ENCODE results near the gene ADGRG1. TPM values are rescaled to one million over a fixed set of nuclear protein-coding genes. Genes with fewer than 3 reads are reported as not detected.

The ADGRG1 gene
- total RNA-seq, 1 donor from 2014 or later, result 116 TPM

- Mint-ChIP-seq H3K27ac (ENCODE audit: unreplicated experiment) (no peak overlapping the region), H3K4me1 (ENCODE audit: low read depth, unreplicated experiment) (peaks cover 3% of the 10 kb centered on the region), H3K4me3 (ENCODE audit: unreplicated experiment) (no peak overlapping the region), H3K9me3 (ENCODE audit: unreplicated experiment) (peaks cover 7% of the 10 kb centered on the region), H3K36me3 (ENCODE audit: unreplicated experiment) (no peaks in the 10 kb centered on the region), H3K27me3 (ENCODE audit: unreplicated experiment) (peaks cover 4% of the 10 kb centered on the region)
- DNase-seq, result no peak
- no peak for TF ChIP-seq CTCF (IDR thresholded peaks at IDR 0.05; ENCODE audit: partially characterized antibody, unreplicated experiment)
Observed at GRCh38 chr16:57672416-57672815, 44.0 kb downstream of the ADGRG1 start.

DNA sequence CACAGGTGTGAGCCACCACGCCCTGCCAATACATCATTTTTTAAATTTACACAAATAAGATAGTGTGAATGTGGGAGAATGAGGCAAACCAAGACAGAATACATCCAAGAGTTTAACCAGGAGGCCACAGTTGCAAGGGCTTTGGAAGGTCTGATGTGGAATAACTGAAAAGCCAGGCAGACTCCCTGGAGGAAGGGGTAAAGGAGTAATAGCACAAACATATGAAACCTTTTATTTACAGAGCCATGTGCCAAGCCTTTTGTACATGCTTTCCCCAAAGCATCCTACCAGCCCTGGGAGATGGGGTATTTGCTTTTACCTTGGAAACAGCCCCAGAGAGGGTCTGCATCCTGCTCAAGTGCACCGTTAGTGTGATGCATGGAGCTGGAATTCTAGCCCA, 44.4 kb downstream of the ADGRG1 start:
- Mint-ChIP-seq H3K4me3 (ENCODE audit: unreplicated experiment) (no peak overlapping the region), H3K27ac (ENCODE audit: unreplicated experiment) (no peak overlapping the region), H3K9me3 (ENCODE audit: unreplicated experiment) (peaks cover 7% of the 10 kb centered on the region), H3K4me1 (ENCODE audit: low read depth, unreplicated experiment) (peaks cover 3% of the 10 kb centered on the region), H3K27me3 (ENCODE audit: unreplicated experiment) (peaks cover 4% of the 10 kb centered on the region), H3K36me3 (ENCODE audit: unreplicated experiment) (no peaks in the 10 kb centered on the region)
- no peak for DNase-seq
- TF ChIP-seq CTCF (IDR thresholded peaks at IDR 0.05; ENCODE audit: partially characterized antibody, unreplicated experiment), result no peak

- no peak for TF ChIP-seq CTCF (IDR thresholded peaks at IDR 0.05; ENCODE audit: partially characterized antibody, unreplicated experiment)
- Mint-ChIP-seq H3K9me3 (ENCODE audit: unreplicated experiment) (peaks cover 8% of the 10 kb centered on the region), H3K27me3 (ENCODE audit: unreplicated experiment) (peaks cover 3% of the 10 kb centered on the region), H3K36me3 (ENCODE audit: unreplicated experiment) (no peaks in the 10 kb centered on the region), H3K4me3 (ENCODE audit: unreplicated experiment) (no peak overlapping the region), H3K27ac (ENCODE audit: unreplicated experiment) (no peak overlapping the region), H3K4me1 (ENCODE audit: low read depth, unreplicated experiment) (peaks cover 4% of the 10 kb centered on the region)
- DNase-seq, result no peak
Observed at GRCh38 chr16:57675741-57676551, 47.5 kb downstream of the ADGRG1 start.

DNA sequence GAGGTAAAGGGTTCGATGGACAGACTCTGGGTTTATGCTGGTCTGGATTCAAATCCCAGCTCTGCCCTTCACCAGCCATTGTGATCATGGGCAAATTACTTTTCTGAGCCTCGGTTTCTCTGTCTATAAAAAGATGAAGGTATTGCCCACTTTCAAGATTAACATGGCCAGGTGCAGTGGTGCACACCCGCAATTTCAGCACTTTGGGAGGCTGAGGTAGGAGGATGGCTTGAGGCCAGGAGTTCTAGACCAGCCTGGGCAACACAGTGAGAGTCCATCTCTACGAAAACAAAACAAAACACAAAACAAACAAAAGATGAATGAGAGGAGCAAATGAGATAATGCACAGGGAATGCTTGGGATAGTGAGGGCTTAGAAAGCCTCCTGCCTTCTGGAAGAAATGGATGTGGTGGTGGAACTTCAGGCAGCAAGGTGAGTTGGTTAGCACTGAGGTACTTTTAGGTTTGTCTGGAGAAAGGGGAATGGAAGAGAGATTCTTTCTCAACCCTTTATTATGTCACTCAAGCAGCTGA, 48.2 kb downstream of the ADGRG1 start:
- Mint-ChIP-seq H3K27ac (ENCODE audit: unreplicated experiment) (no peak overlapping the region), H3K9me3 (ENCODE audit: unreplicated experiment) (peaks cover 8% of the 10 kb centered on the region), H3K4me1 (ENCODE audit: low read depth, unreplicated experiment) (peaks cover 4% of the 10 kb centered on the region), H3K4me3 (ENCODE audit: unreplicated experiment) (no peak overlapping the region), H3K36me3 (ENCODE audit: unreplicated experiment) (no peaks in the 10 kb centered on the region), H3K27me3 (ENCODE audit: unreplicated experiment) (peaks cover 3% of the 10 kb centered on the region)
- no peak for DNase-seq
- TF ChIP-seq CTCF (IDR thresholded peaks at IDR 0.05; ENCODE audit: partially characterized antibody, unreplicated experiment), result no peak

All from glutamatergic neuron (in vitro differentiated cells).